ENCODE results near the gene ERP27.

DNA sequence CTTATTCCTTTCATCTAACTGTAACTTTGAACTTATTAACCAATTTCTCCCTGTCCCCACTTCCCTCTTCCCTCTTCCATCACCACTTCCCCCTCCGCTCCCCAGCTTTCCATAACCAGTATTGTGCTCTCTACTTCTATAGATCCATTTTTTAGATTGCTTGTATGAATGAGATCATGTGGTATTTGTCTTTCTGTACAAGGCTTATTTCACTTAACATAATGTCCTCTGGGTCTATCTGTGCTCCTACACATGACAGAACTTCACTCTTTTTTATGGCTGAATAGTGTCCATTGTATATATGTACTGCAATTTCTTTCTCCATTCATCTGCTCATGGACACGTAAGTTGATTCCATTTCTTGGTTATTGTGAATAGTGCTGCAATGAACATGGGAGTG, 14.4 kb downstream of the ERP27 start:
- TF ChIP-seq YY1 (IDR thresholded peaks at IDR 0.05; ENCODE audit: insufficient read depth, insufficient read length) (no peak), ZNF274 (IDR thresholded peaks at IDR 0.05; ENCODE audit: low read depth, low read length) (no peak)

All from NT2/D1 (cell line).